ENCODE results near the gene CABLES1. TPM values are rescaled to one million over a fixed set of nuclear protein-coding genes. Genes with fewer than 3 reads are reported as not detected.

The CABLES1 gene
- total and polyA plus RNA-seq, 2 of the 8 experiments (the other 6 are each of a cell fraction or from before 2014, with no cell fraction given): 9.2 to 26.4 TPM

- no peak overlapping the region for H4K5ac ChIP-seq (ENCODE audit: insufficient read length, low read depth, low read length)
- H3K23ac ChIP-seq (ENCODE audit: insufficient read length): no peak overlapping the region
- H3K23me2 ChIP-seq (ENCODE audit: low read depth, low read length): no peaks in the 10 kb centered on the region
- H2BK15ac ChIP-seq (ENCODE audit: low read length): no peak overlapping the region
- no peak overlapping the region for H3K18ac ChIP-seq (ENCODE audit: extremely low read depth, low read length)
- no peak overlapping the region for H2BK5ac ChIP-seq (ENCODE audit: low read depth, low read length)
- no peak overlapping the region for H3K14ac ChIP-seq (ENCODE audit: insufficient read length)
- H3K36me3 ChIP-seq (ENCODE audit: control insufficient read depth in 2 of 4, insufficient read depth in 4 of 4, low read length in 3 of 4): no peaks in the 10 kb centered on the region
- no peaks in the 10 kb centered on the region for H3K9me3 ChIP-seq (ENCODE audit: insufficient read depth in 2 of 2, low read depth in 1 of 2, low read length in 1 of 2)
- peaks cover 0 to 3% (median 0%) of the 10 kb centered on the region in 4 experiments; a peak in 1 of 7 replicates for H3K27me3 ChIP-seq (replicated peaks in 1 of 4; ENCODE audit: control insufficient read depth in 3 of 4, extremely low read depth in 1 of 4, insufficient read depth in 3 of 4, low read length in 3 of 4)
- no peak overlapping the region for H2BK120ac ChIP-seq (replicated peaks; ENCODE audit: low read depth, low read length)
- H3K27ac ChIP-seq (ENCODE audit: low read depth, low read length): no peak overlapping the region
- H3K4me1 ChIP-seq (replicated peaks in 1 of 4; ENCODE audit: control insufficient read depth in 3 of 4, insufficient read depth in 4 of 4, low read length in 3 of 4): 0 out of 7 replicates have a peak, but pooled peaks cover 0 to 2% (median 0%) of the 10 kb centered on the region in 4 experiments
- no peaks in the 10 kb centered on the region for H3K79me1 ChIP-seq (ENCODE audit: low read depth, low read length)
- H4K20me1 ChIP-seq (replicated peaks in 1 of 2; ENCODE audit: control insufficient read depth in 1 of 2, insufficient read depth in 2 of 2, low read length in 2 of 2): no peaks in the 10 kb centered on the region
- no peak overlapping the region for H3K9ac ChIP-seq (replicated peaks in 1 of 4; ENCODE audit: extremely low read depth in 1 of 4, low read depth in 3 of 4, low read length in 3 of 4)
- H2BK12ac ChIP-seq (ENCODE audit: low read depth, low read length): no peak overlapping the region
- no peak overlapping the region for H2AK5ac ChIP-seq (ENCODE audit: low read depth, low read length)
- no peak overlapping the region for H2BK20ac ChIP-seq (ENCODE audit: low read length)
- H4K8ac ChIP-seq (ENCODE audit: extremely low read depth, insufficient read depth, low read length): no peak overlapping the region
- no peak for FAIRE-seq
- POLR2A ChIA-PET (ENCODE audit: partially characterized antibody): no interaction called here
- DNase-seq (ENCODE audit: low read depth in 1 of 2, low spot score in 2 of 2): no peak
- no peak overlapping the region for H3K4ac ChIP-seq (replicated peaks; ENCODE audit: insufficient read length, low read depth, low read length)
- H3K4me3 ChIP-seq (ENCODE audit: extremely low read depth in 1 of 4, insufficient read depth in 2 of 4, low read depth in 3 of 4, low read length in 4 of 4): no peak overlapping the region
- WGBS, 2 experiments (ENCODE audit: extremely low coverage in 1 of 2, insufficient coverage in 1 of 2, insufficient read length in 1 of 2, insufficient replicate concordance in 2 of 2, low coverage in 1 of 2, low lambda C conversion rate in 2 of 2, missing lambda C conversion rate in 1 of 2): 96% methylated on average over 5 of the region's 5 CpGs; no CpG with 5 or more reads in 1 of the 2 experiments
- no peaks in the 10 kb centered on the region for H3K79me2 ChIP-seq (ENCODE audit: control insufficient read depth in 1 of 2, insufficient read depth in 2 of 2, low read length in 2 of 2)
- H2AFZ ChIP-seq (ENCODE audit: low read length): no peak overlapping the region
- CTCF ChIA-PET (ENCODE audit: partially characterized antibody): interaction anchor here (0.6 to 2.1 kb wide), 2 partner anchors 16 to 541 kb away, joined by 3 to 9 read pairs; no protein-coding TSS in a partner anchor
- no peak overlapping the region for H4K91ac ChIP-seq (replicated peaks; ENCODE audit: insufficient read length, low read length)
- H3K56ac ChIP-seq (replicated peaks; ENCODE audit: insufficient read length, low read depth, low read length): no peak overlapping the region
- no peak overlapping the region for H3K4me2 ChIP-seq (ENCODE audit: insufficient read depth in 1 of 2, low read depth in 2 of 2, low read length in 2 of 2)
These were observed 20.4 kb upstream of the CABLES1 start for GRCh38 chr18:23114911-23115310.
